Thyroid gland (tissue), 4 donors: ENCODE results near the gene DCHS1.

ENCODE experiments used
- POLR2A ChIP-seq, 2 donors: fragments of 450-650 bp; IDR thresholded peaks; one replicate each; pipeline ENCODE4 v1.6.1; 2017; ENCODE audit warnings: antibody characterized with exemption in 2 of 2, mild to moderate bottlenecking in 2 of 2, moderate library complexity in 1 of 2
- TF ChIP-seq, protein P1 (sequence below), 6 experiments: fragments of 200-600 bp in 3 of 6; fragments of 450-650 bp in 3 of 6; sonication (generic) in 3 of 6; IDR thresholded peaks; one replicate each; pipeline ENCODE4 v1.5.1; 2016 to 2019; ENCODE audit warnings: antibody characterized with exemption in 6 of 6, mild to moderate bottlenecking in 2 of 6, inconsistent platforms in 1 of 6, moderate library complexity in 1 of 6

DNA sequence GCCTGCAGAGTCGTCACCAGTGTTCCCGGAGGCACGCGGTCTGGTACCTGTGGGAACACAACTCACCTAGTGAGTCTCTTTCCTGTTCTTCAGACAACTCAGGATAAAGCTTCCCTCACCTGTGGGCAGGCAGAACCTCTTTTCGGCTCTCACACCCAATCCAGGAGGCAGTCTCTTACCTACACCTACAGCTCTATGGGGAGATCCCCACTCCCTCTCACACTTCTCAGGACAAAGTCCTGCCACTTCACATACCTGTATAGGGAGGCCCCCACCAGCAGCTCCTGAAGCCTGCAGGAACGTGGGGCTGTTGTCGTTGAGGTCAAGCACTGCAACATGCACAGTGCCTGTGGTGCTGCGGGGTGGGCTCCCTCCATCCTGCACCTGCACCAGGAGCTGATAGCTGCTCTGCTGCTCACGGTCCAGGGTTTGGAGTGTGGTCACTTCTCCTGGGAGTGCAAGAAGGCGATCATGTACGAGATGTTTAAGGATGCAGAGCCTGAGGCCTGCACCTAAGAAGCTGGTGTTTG is 24.2 kb downstream of the DCHS1 start:
- TF ChIP-seq, protein P1, sequence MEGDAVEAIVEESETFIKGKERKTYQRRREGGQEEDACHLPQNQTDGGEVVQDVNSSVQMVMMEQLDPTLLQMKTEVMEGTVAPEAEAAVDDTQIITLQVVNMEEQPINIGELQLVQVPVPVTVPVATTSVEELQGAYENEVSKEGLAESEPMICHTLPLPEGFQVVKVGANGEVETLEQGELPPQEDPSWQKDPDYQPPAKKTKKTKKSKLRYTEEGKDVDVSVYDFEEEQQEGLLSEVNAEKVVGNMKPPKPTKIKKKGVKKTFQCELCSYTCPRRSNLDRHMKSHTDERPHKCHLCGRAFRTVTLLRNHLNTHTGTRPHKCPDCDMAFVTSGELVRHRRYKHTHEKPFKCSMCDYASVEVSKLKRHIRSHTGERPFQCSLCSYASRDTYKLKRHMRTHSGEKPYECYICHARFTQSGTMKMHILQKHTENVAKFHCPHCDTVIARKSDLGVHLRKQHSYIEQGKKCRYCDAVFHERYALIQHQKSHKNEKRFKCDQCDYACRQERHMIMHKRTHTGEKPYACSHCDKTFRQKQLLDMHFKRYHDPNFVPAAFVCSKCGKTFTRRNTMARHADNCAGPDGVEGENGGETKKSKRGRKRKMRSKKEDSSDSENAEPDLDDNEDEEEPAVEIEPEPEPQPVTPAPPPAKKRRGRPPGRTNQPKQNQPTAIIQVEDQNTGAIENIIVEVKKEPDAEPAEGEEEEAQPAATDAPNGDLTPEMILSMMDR (IDR thresholded peaks at IDR 0.05) = no peak
- TF ChIP-seq POLR2A (IDR thresholded peaks at IDR 0.05) = no peak
